H1 (cell line): Measurements from ENCODE around the gene ARNT2. TPM values are rescaled to one million over a fixed set of nuclear protein-coding genes. Genes with fewer than 3 reads are reported as not detected.

Experiments used
- CTCF ChIA-PET: fragments of 300-600 bp; sonication (Branson Sonifier 250); formaldehyde crosslinking; loops from one replicate; lab custom pipeline; 2021; ENCODE audit not compliant: partially characterized antibody; lab: Charles Lee
- POLR2A ChIA-PET: fragments of 300-600 bp; sonication (Branson Sonifier 250); formaldehyde crosslinking; loops from one replicate; lab custom pipeline; 2021; ENCODE audit warnings: inconsistent platforms; ENCODE audit not compliant: partially characterized antibody; lab: Charles Lee
- DNase-seq, 2 experiments: peaks; one replicate each; pipeline versions ENCODE4 v3.0.0 to v3.0.0-alpha.2; 2010 to 2022; ENCODE audit warnings: low spot score in 2 of 2, low read depth in 1 of 2, mixed read lengths in 1 of 2
- FAIRE-seq: peaks from 2 replicates; lab custom pipeline; 2011; peaks lifted over from hg19 to GRCh38; lab: Jason Lieb, UNC
- H2AFZ ChIP-seq: 2 replicates; pipeline ENCODE4 v1.8.1; 2012; ENCODE audit warnings: low read length, inconsistent platforms
- H2AK5ac ChIP-seq: 2 replicates; pipeline ENCODE4 v1.6.1; 2013; ENCODE audit warnings: low read depth, low read length
- H2BK120ac ChIP-seq: replicated peaks from 2 replicates; pipeline ENCODE3; 2013; ENCODE audit warnings: low read depth, low read length, inconsistent platforms
- H2BK12ac ChIP-seq: 2 replicates; pipeline ENCODE4 v1.6.1; 2013; ENCODE audit warnings: low read depth, low read length
- H2BK15ac ChIP-seq: 2 replicates; pipeline ENCODE4 v1.6.1; 2013; ENCODE audit warnings: low read length
- H2BK20ac ChIP-seq: 2 replicates; pipeline ENCODE4 v1.6.1; 2013; ENCODE audit warnings: low read length
- H2BK5ac ChIP-seq: 2 replicates; pipeline ENCODE4 v1.6.1; 2013; ENCODE audit warnings: low read depth, low read length
- H3K14ac ChIP-seq: 2 replicates; pipeline ENCODE4 v1.6.1; 2013; ENCODE audit warnings: inconsistent platforms; ENCODE audit not compliant: insufficient read length
- H3K18ac ChIP-seq: 2 replicates; pipeline ENCODE4 v1.6.1; 2013; ENCODE audit warnings: low read length; ENCODE audit errors: extremely low read depth
- H3K23ac ChIP-seq: 2 replicates; pipeline ENCODE4 v1.6.1; 2013; ENCODE audit warnings: inconsistent platforms; ENCODE audit not compliant: insufficient read length
- H3K23me2 ChIP-seq: 2 replicates; pipeline ENCODE4 v1.6.1; 2013; ENCODE audit warnings: low read depth, low read length
- H3K27ac ChIP-seq: 2 replicates; pipeline ENCODE4 v1.6.1; 2011; ENCODE audit warnings: low read depth, low read length, inconsistent platforms
- H3K27me3 ChIP-seq, 4 experiments: replicated peaks in 1 of 4; 1 replicate in 1 of 4; 2 replicates in 3 of 4; pipeline versions ENCODE4 v1.6.1 to v1.8.1; 2011 to 2013; ENCODE audit warnings: low read length in 3 of 4, mild to moderate bottlenecking in 3 of 4, inconsistent platforms in 2 of 4, mixed read lengths in 2 of 4, moderate library complexity in 1 of 4; ENCODE audit not compliant: control insufficient read depth in 3 of 4, insufficient read depth in 3 of 4; ENCODE audit errors: extremely low read depth in 1 of 4
- H3K36me3 ChIP-seq, 4 experiments: 2 replicates each; pipeline versions ENCODE4 v1.6.1 to v1.8.1; 2011 to 2013; ENCODE audit warnings: mild to moderate bottlenecking in 4 of 4, low read length in 3 of 4, moderate library complexity in 2 of 4, control low read depth in 1 of 4, inconsistent platforms in 1 of 4; ENCODE audit not compliant: insufficient read depth in 4 of 4, control insufficient read depth in 2 of 4
- H3K4ac ChIP-seq: replicated peaks from 2 replicates; pipeline ENCODE3; 2013; ENCODE audit warnings: low read length, low read depth, mixed read lengths, inconsistent platforms; ENCODE audit not compliant: insufficient read length
- H3K4me1 ChIP-seq, 4 experiments: replicated peaks in 1 of 4; 1 replicate in 1 of 4; 2 replicates in 3 of 4; pipeline versions ENCODE4 v1.6.1 to v1.8.1; 2011 to 2013; ENCODE audit warnings: low read length in 3 of 4, inconsistent platforms in 2 of 4, mixed read lengths in 1 of 4; ENCODE audit not compliant: insufficient read depth in 4 of 4, control insufficient read depth in 3 of 4
- H3K4me2 ChIP-seq, 2 experiments: 2 replicates each; pipeline versions ENCODE4 v1.6.1 to v1.8.1; 2011 to 2013; ENCODE audit warnings: low read depth in 2 of 2, low read length in 2 of 2, control low read depth in 1 of 2, inconsistent platforms in 1 of 2, mild to moderate bottlenecking in 1 of 2; ENCODE audit not compliant: insufficient read depth in 1 of 2
- H3K4me3 ChIP-seq, 4 experiments: fragments of 200-600, 300-600 bp in 1 of 4; sonication (generic), shearing (Covaris generic), sonication (Bioruptor Twin) in 1 of 4; 2 replicates each; pipeline versions ENCODE4 v1.5.1 to v1.8.1; 2011 to 2016; ENCODE audit warnings: low read length in 4 of 4, low read depth in 3 of 4, control low read depth in 2 of 4, inconsistent platforms in 2 of 4, mild to moderate bottlenecking in 2 of 4, mixed read lengths in 1 of 4, moderate library complexity in 1 of 4; ENCODE audit not compliant: insufficient read depth in 2 of 4; ENCODE audit errors: extremely low read depth in 1 of 4
- H3K56ac ChIP-seq: replicated peaks from 2 replicates; pipeline ENCODE3; 2013; ENCODE audit warnings: low read depth, mild to moderate bottlenecking, mixed read lengths, low read length, inconsistent platforms; ENCODE audit not compliant: insufficient read length
- H3K79me1 ChIP-seq: 2 replicates; pipeline ENCODE4 v1.6.1; 2013; ENCODE audit warnings: low read depth, low read length, control low read depth
- H3K79me2 ChIP-seq, 2 experiments: 2 replicates each; pipeline versions ENCODE4 v1.6.1 to v1.8.1; 2012 to 2013; ENCODE audit warnings: low read length in 2 of 2, mild to moderate bottlenecking in 2 of 2, inconsistent platforms in 1 of 2; ENCODE audit not compliant: insufficient read depth in 2 of 2, control insufficient read depth in 1 of 2
- H3K9ac ChIP-seq, 4 experiments: replicated peaks in 1 of 4; 1 replicate in 1 of 4; 2 replicates in 3 of 4; pipeline versions ENCODE4 v1.6.1 to v1.8.1; 2011 to 2013; ENCODE audit warnings: low read depth in 3 of 4, low read length in 3 of 4, control low read depth in 2 of 4, mild to moderate bottlenecking in 2 of 4, moderate library complexity in 2 of 4, inconsistent platforms in 1 of 4; ENCODE audit errors: extremely low read depth in 1 of 4
- H3K9me3 ChIP-seq, 2 experiments: 2 replicates each; pipeline versions ENCODE4 v1.6.1 to v1.8.1; 2012 to 2013; ENCODE audit warnings: mild to moderate bottlenecking in 2 of 2, moderate library complexity in 2 of 2, control low read depth in 1 of 2, inconsistent platforms in 1 of 2, low read depth in 1 of 2, low read length in 1 of 2, mixed read lengths in 1 of 2; ENCODE audit not compliant: insufficient read depth in 2 of 2
- H4K20me1 ChIP-seq, 2 experiments: replicated peaks in 1 of 2; 2 replicates each; pipeline versions ENCODE3 to v1.8.1; 2011 to 2013; ENCODE audit warnings: inconsistent platforms in 2 of 2, low read length in 2 of 2, mild to moderate bottlenecking in 1 of 2; ENCODE audit not compliant: insufficient read depth in 2 of 2, control insufficient read depth in 1 of 2
- H4K5ac ChIP-seq: 2 replicates; pipeline ENCODE4 v1.6.1; 2013; ENCODE audit warnings: low read length, low read depth, mixed read lengths, inconsistent platforms; ENCODE audit not compliant: insufficient read length
- H4K8ac ChIP-seq: 2 replicates; pipeline ENCODE4 v1.8.0; 2013; ENCODE audit warnings: mild to moderate bottlenecking, moderate library complexity, low read length, inconsistent platforms; ENCODE audit not compliant: insufficient read depth; ENCODE audit errors: extremely low read depth
- H4K91ac ChIP-seq: replicated peaks from 2 replicates; pipeline ENCODE3; 2013; ENCODE audit warnings: low read length, mixed read lengths, inconsistent platforms; ENCODE audit not compliant: insufficient read length
- KDM1A ChIP-seq: fragments of 200-600, 300-600 bp; sonication (generic); IDR thresholded peaks from 2 replicates; pipeline ENCODE4 v1.7.1; 2016; ENCODE audit warnings: mild to moderate bottlenecking, low read length, borderline replicate concordance
- RXRA ChIP-seq: IDR thresholded peaks from 2 replicates; pipeline ENCODE4 v1.6.1; 2011; ENCODE audit warnings: low read depth, mild to moderate bottlenecking, low read length, moderate library complexity; ENCODE audit not compliant: insufficient read depth
- TCF12 ChIP-seq: IDR thresholded peaks from 2 replicates; pipeline ENCODE4 v1.6.1; 2011; ENCODE audit warnings: low read depth, mild to moderate bottlenecking, low read length
- WGBS, 2 experiments: shearing (Covaris generic) in 1 of 2; methylation state at CpG; one replicate each; pipeline versions ENCODE4 v1.1.6 to v1.1.7; 2013 to 2015; ENCODE audit warnings: low lambda C conversion rate in 2 of 2, mixed read lengths in 2 of 2, inconsistent platforms in 1 of 2, low coverage in 1 of 2, missing lambda C conversion rate in 1 of 2; ENCODE audit not compliant: insufficient replicate concordance in 2 of 2, insufficient coverage in 1 of 2, insufficient read length in 1 of 2; ENCODE audit errors: extremely low coverage in 1 of 2, missing lambda C conversion rate in 1 of 2; 5-methylcytosine and 5-hydroxymethylcytosine counted together
- polyA plus RNA-seq, 7 experiments: library from polyadenylated mRNA; depleted of rRNA in 3 of 7; stranded (reverse) in 5 of 7; unstranded in 2 of 7; fragments of >200 nt in 5 of 7; fragments of 200-250 nt in 2 of 7; gene quantifications; 1 replicate in 5 of 7; 2 replicates in 1 of 7; 4 replicates in 1 of 7; pipeline versions ENCODE4 v1.2.1 to v1.2.3, GENCODE V29; 2011 to 2013; ENCODE audit warnings: missing spikeins in 2 of 7, mixed read lengths in 2 of 7
- total RNA-seq: library from RNA; stranded (reverse); fragmentation: NEBNext Ultra II Directional; extraction: Animal tissue kit (Norgen Biotek cat#: 25700); gene quantifications from 2 replicates; pipeline ENCODE4 v1.2.1, GENCODE V29; 2021

The ARNT2 gene
- total and polyA plus RNA-seq, 2 of the 8 experiments (the other 6 are each of a cell fraction or from before 2014, with no cell fraction given): 9.5 to 14.6 TPM

DNA sequence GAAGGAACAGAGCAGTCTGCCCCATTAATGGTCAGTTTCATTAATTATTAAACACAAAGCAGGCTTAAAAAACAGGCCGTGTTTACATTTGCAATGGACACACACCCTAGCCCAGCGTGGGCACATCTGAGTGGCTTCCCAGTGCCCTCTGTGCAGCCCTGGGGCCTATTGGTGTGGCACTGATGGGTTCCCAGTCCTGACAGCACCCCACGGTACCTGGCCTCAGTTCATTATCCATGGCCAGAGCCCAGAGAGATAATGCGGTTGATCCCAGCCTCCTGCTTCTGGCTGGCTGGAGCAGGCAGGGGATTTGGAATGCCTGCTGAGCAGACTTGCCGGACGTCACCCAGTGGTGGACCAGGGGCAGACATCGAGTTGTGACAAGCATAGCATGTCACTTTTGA lies 180.4 kb downstream of the ARNT2 start:
- FAIRE-seq (no peak), DNase-seq (no peak)
- Histone ChIP-seq H3K4me1 (peaks cover 0 to 6% (median 5%) of the 10 kb centered on the region in 4 experiments; a peak in 4 of 7 replicates), H3K23ac (no peak overlapping the region), H3K79me1 (no peaks in the 10 kb centered on the region), H4K5ac (no peak overlapping the region), H3K79me2 (no peaks in the 10 kb centered on the region), H3K9ac (no peak overlapping the region), H2BK5ac (no peak overlapping the region), H3K4ac (no peak overlapping the region), H3K36me3 (peaks cover 0 to 4% (median 0%) of the 10 kb centered on the region in 4 experiments; a peak in 2 of 8 replicates), H2AFZ (no peak overlapping the region), H2AK5ac (no peak overlapping the region), H3K56ac (no peak overlapping the region), H3K23me2 (no peaks in the 10 kb centered on the region), H3K9me3 (no peaks in the 10 kb centered on the region), H2BK15ac (no peak overlapping the region), H3K4me3 (no peak overlapping the region), H3K27ac (no peak overlapping the region), H3K14ac (no peak overlapping the region), H2BK120ac (no peak overlapping the region), H4K91ac (no peak overlapping the region), H4K20me1 (peaks cover 2 to 3% of the 10 kb centered on the region in 2 experiments), H2BK20ac (no peak overlapping the region), H3K27me3 (no peaks in the 10 kb centered on the region), H4K8ac (no peak overlapping the region), H3K4me2 (no peak overlapping the region), H2BK12ac (no peak overlapping the region), H3K18ac (no peak overlapping the region)
- WGBS, 2 experiments: 88% methylated on average over 7 of the region's 7 CpGs; no CpG with 5 or more reads in 1 of the 2 experiments
- ChIA-PET CTCF (interaction anchor here (0.9 to 1.1 kb wide), 3 partner anchors 9 to 198 kb away, joined by 3 to 4 read pairs (median 4); no protein-coding TSS in a partner anchor), POLR2A (interaction anchor here (0.7 kb wide), 1 partner anchor 9 kb away, joined by 3 read pairs; no protein-coding TSS in a partner anchor)
- TF ChIP-seq RXRA (no peak), KDM1A (no peak), TCF12 (no peak)
